Body of pancreas (tissue), 4 donors: ENCODE results near the gene DYNC1I1. TPM values are rescaled to one million over a fixed set of nuclear protein-coding genes. Genes with fewer than 3 reads are reported as not detected.

Source experiments
- ATAC-seq: fragments of 150-250 bp; one replicate; pipeline ENCODE4 v1.9.1; 2016
- DNase-seq, 4 donors: peaks; one replicate each; pipeline ENCODE4 v3.0.0-alpha.2; 2019
- H3K27ac ChIP-seq, 4 donors: fragments of 200-600 bp; sonication (generic); 1 replicate in 3 of 4; 2 replicates in 1 of 4; pipeline versions ENCODE4 v1.5.1 to v1.6.1; 2016 to 2019; ENCODE audit warnings: mild to moderate bottlenecking in 1 of 4, mixed read lengths in 1 of 4, moderate library complexity in 1 of 4
- H3K27me3 ChIP-seq, 2 donors: fragments of 200-600 bp; sonication (generic); one replicate each; pipeline ENCODE4 v1.6.0; 2016; ENCODE audit warnings: mild to moderate bottlenecking in 1 of 2
- H3K36me3 ChIP-seq, 2 donors: fragments of 200-600 bp; sonication (generic); replicated peaks in 1 of 2; 2 replicates each; pipeline ENCODE4 v1.5.1; 2016; ENCODE audit warnings: low read depth in 2 of 2; ENCODE audit not compliant: insufficient read depth in 1 of 2
- H3K4me1 ChIP-seq: fragments of 200-600 bp; sonication (generic); one replicate; pipeline ENCODE4 v1.6.0; 2016
- H3K4me3 ChIP-seq, 2 donors: fragments of 200-600 bp; sonication (generic); 1 replicate in 1 of 2; 2 replicates in 1 of 2; pipeline ENCODE4 v1.5.1; 2016 to 2019
- H3K9me3 ChIP-seq, 3 donors: fragments of 200-600 bp; sonication (generic); 1 replicate in 2 of 3; 2 replicates in 1 of 3; pipeline ENCODE4 v1.5.1; 2016
- CTCF ChIP-seq, 7 experiments: fragments of 450-650 bp in 4 of 7; fragments of 200-600 bp in 3 of 7; sonication (generic) in 3 of 7; IDR thresholded peaks; one replicate each; pipeline ENCODE4 v1.5.1; 2016 to 2019; ENCODE audit warnings: antibody characterized with exemption in 7 of 7
- POLR2A ChIP-seq, 3 donors: fragments of 450-650 bp; IDR thresholded peaks; one replicate each; pipeline ENCODE4 v1.6.1; 2016; ENCODE audit warnings: antibody characterized with exemption in 3 of 3, mild to moderate bottlenecking in 2 of 3
- WGBS, 2 donors: methylation state at CpG; one replicate each; pipeline ENCODE4 v1.1.5; 2017; 5-methylcytosine and 5-hydroxymethylcytosine counted together
- intact Hi-C: fragments of 100-400 bp; cut with DNase I; formaldehyde crosslinking; loops from one replicate; pipeline ENCODE4 v1.15.1; 2023
- total RNA-seq, 2 donors: library from RNA; depleted of rRNA; stranded (reverse); fragments of >200 nt; gene quantifications; one replicate each; pipeline ENCODE4 v1.1.0, GENCODE V29; 2016

The DYNC1I1 gene
- total RNA-seq, 2 donors from 2014 or later = 1.3 to 4.2 TPM

GRCh38 chr7:96013836-96014235 is 241.5 kb downstream of the DYNC1I1 start:
- intact Hi-C loops = no loop called here
- H3K27ac ChIP-seq = no peak overlapping the region
- no peaks in the 10 kb centered on the region for H3K36me3 ChIP-seq
- H3K4me3 ChIP-seq = no peak overlapping the region
- 89 to 92% methylated on average over 2 of the region's 2 CpGs for WGBS, 2 donors
- ATAC-seq (no peak), DNase-seq (no peak)
- H3K9me3 ChIP-seq = no peaks in the 10 kb centered on the region
- no peaks in the 10 kb centered on the region for H3K27me3 ChIP-seq
- H3K4me1 ChIP-seq = peaks cover 9% of the 10 kb centered on the region
- TF ChIP-seq POLR2A (IDR thresholded peaks at IDR 0.05) (no peak), CTCF (IDR thresholded peaks at IDR 0.05) (no peak)

GRCh38 chr7:96014617-96015016 is 242.3 kb downstream of the DYNC1I1 start:
- no peak overlapping the region for H3K27ac ChIP-seq
- intact Hi-C loops = no loop called here
- WGBS, 2 donors = 84 to 97% methylated on average over 1 of the region's 1 CpG
- DNase-seq (no peak), ATAC-seq (no peak)
- H3K4me1 ChIP-seq = peaks cover 9% of the 10 kb centered on the region
- H3K27me3 ChIP-seq = no peaks in the 10 kb centered on the region
- no peak for TF ChIP-seq CTCF (IDR thresholded peaks at IDR 0.05)
- no peak for TF ChIP-seq POLR2A (IDR thresholded peaks at IDR 0.05)
- no peaks in the 10 kb centered on the region for H3K36me3 ChIP-seq
- no peaks in the 10 kb centered on the region for H3K9me3 ChIP-seq
- H3K4me3 ChIP-seq = no peak overlapping the region

- Histone ChIP-seq H3K4me1 (peaks cover 9% of the 10 kb centered on the region), H3K27me3 (no peaks in the 10 kb centered on the region), H3K36me3 (no peaks in the 10 kb centered on the region), H3K9me3 (no peaks in the 10 kb centered on the region), H3K4me3 (no peak overlapping the region), H3K27ac (no peak overlapping the region)
- intact Hi-C loops = no loop called here
- TF ChIP-seq POLR2A (IDR thresholded peaks at IDR 0.05) = no peak
- TF ChIP-seq CTCF (IDR thresholded peaks at IDR 0.05) = no peak
- ATAC-seq (no peak), DNase-seq (no peak)
- 88% methylated on average over 3 of the region's 3 CpGs for WGBS, 2 donors
These were observed 243.8 kb downstream of the DYNC1I1 start for GRCh38 chr7:96016056-96016586.

GRCh38 chr7:96016735-96017134 is 244.4 kb downstream of the DYNC1I1 start:
- TF ChIP-seq CTCF (IDR thresholded peaks at IDR 0.05) = no peak
- TF ChIP-seq POLR2A (IDR thresholded peaks at IDR 0.05) = no peak
- no peak overlapping the region for H3K27ac ChIP-seq
- 67 to 71% methylated on average over 2 of the region's 2 CpGs for WGBS, 2 donors
- intact Hi-C loops = no loop called here
- DNase-seq (no peak), ATAC-seq (no peak)
- H3K4me3 ChIP-seq = no peak overlapping the region
- H3K4me1 ChIP-seq = peaks cover 9% of the 10 kb centered on the region
- no peaks in the 10 kb centered on the region for H3K9me3 ChIP-seq
- H3K36me3 ChIP-seq = no peaks in the 10 kb centered on the region
- no peaks in the 10 kb centered on the region for H3K27me3 ChIP-seq

GRCh38 chr7:96017877-96018276 is 245.5 kb downstream of the DYNC1I1 start:
- TF ChIP-seq POLR2A (IDR thresholded peaks at IDR 0.05) (no peak), CTCF (IDR thresholded peaks at IDR 0.05) (no peak)
- H3K27me3 ChIP-seq = no peaks in the 10 kb centered on the region
- intact Hi-C loops = no loop called here
- H3K4me3 ChIP-seq = no peak overlapping the region
- H3K27ac ChIP-seq = peak overlapping the region in 1 of 4 donors; percentile 15
- H3K36me3 ChIP-seq = no peaks in the 10 kb centered on the region
- peaks cover 9% of the 10 kb centered on the region for H3K4me1 ChIP-seq
- ATAC-seq (peak; percentile 75), DNase-seq (peak; percentile 12 to 59 (median 46))
- H3K9me3 ChIP-seq = no peaks in the 10 kb centered on the region
- WGBS, 2 donors = 10 to 27% methylated on average over 3 of the region's 3 CpGs
